Measurements from ENCODE around the gene PARVG.

DNA sequence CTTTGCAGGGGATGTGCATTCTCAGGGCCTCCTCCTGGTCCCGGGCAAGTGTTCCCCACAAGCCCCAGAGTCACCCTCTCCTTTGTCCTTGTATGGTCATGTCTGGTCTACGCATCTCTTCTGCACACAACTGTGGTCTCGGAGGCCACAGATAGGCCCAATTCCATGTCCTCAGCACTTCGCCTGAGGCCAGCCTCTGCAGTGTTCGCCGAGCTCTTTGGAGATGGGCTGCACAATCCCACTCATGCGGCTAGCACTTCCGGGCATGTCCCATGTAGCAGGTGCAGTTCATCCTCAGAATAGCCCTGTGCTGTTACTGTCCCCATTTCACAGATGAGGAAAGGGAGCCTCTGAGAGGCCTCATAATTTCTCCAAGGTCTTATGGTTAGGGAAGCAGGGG, 7.6 kb downstream of the PARVG start:
- no peak for TF ChIP-seq CTCF (IDR thresholded peaks at IDR 0.05; ENCODE audit: low read depth, low read length)
- no peak for TF ChIP-seq MYC (IDR thresholded peaks at IDR 0.05; ENCODE audit: low read depth, low read length)
- TF ChIP-seq MAX (IDR thresholded peaks at IDR 0.05; ENCODE audit: low read depth, low read length), result no peak
- no peak for TF ChIP-seq POLR2A (IDR thresholded peaks at IDR 0.05; ENCODE audit: extremely low read depth, insufficient read length)

Data from NB4 (cell line).